GM18520 (cell line): ENCODE data around the gene PCDHGC4.

Experiments used
- ATAC-seq: cut with Tn5 transposase; IDR thresholded peaks from one replicate; pipeline ENCODE4 v1.9.1; 2021; ENCODE audit not compliant: unreplicated experiment

The PCDHGC4 gene

DNA sequence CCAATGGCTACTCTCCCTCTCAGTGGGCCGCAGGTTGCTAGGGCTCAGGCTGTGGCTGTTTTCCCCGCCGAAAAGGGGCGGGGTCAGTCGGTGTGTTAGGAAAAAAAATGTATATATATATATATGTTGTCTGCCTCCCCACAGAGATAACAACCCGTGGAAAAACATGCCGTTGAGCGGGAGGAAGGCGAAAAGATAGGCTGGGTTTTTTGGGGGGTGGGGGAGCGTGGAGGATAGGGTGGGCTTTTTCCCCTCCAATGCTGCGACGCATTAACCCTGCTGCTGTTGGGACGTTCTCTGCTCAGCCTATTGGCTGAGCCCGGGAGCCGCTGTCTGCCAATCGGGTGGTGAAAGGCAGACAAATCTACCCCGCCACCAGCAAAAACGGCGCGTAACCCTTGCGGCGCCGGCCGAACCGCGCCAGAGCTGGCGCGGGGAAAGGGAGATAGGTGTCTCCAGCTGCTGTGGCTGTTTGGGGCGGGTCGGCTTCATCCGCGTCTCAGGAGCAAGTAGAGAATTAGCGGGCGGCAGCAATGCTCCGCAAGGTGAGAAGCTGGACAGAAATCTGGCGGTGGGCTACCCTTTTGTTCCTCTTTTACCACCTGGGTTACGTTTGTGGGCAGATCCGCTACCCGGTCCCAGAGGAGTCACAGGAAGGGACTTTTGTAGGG lies at the start of gene PCDHGC4:
PCDHGC4 (plus strand) TSS at position 390 of the 671 bp plus-strand sequence; CDS start at position 534, 144 bp downstream.
- no peak for ATAC-seq

DNA sequence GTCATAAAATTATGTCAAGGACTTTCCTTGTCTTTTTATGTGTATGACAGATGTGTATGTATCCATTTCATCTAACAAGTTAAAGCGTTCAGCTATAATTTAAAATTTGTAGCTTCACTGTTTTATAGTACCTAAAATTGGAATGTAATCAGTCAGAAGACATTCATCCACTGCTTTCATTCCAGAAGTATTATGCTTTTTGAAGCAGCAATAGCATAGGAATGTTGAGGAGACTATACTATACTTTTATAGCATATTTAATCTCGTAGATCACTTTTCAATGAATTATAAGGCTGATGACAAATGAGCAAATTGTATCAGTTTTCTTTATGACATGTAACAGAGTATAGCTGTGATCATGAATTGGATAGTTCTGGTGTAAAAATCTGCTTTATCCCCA lies 47.6 kb upstream of the PCDHGC4 start:
- ATAC-seq, result no peak

DNA sequence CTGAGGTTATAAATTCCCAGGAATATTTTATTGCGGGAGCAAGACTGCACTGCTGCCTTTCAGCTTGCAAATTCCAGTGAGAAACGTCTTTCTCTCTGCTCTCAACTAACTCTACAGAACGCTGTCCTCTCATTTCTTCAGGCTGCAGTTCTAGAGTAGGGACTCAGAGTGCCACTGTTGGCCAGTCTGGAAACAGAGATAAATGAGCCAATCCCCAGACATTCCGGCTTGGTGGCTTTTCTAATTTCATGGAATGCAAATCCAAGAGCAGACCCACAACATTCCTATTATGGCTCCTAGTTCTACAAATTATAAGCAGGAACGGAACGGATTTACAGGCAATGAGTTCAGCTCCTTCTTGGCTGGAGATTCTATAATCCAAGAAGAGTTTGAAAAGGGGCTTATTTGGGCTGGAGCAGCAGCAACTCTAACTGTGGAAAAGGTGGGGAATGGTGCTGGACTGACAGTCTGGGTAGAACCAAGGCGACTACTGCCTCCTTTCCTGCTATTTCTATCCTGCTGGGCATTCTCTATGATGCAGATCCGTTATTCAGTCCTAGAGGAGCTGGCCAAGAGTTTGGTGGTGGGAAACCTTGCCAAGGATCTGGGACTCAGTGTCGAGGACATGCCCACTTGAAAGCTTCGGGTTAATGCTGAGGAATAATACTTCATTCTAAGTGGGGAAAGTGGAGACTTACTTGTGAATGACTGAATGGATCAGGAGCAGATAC lies 45.3 kb upstream of the PCDHGC4 start:
- no peak for ATAC-seq

DNA sequence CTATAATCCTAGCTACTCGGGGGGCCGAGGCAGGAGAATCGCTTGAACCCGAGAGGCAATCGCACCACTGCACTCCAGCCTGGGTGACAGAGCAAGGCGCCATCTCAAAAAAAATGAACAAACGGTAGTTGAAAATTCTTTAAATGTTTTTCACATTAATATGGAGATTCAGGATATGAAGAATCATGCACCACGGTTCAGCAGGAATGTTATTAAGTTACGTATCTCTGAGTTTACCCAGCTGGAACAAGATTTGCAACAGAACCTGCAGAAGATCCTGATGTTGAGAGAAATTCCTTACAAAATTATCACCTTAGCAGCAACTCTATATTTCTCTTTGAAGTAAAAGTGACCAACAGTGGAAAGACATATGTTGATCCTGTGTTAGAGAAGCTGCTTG lies 44.5 kb upstream of the PCDHGC4 start:
- no peak for ATAC-seq

DNA sequence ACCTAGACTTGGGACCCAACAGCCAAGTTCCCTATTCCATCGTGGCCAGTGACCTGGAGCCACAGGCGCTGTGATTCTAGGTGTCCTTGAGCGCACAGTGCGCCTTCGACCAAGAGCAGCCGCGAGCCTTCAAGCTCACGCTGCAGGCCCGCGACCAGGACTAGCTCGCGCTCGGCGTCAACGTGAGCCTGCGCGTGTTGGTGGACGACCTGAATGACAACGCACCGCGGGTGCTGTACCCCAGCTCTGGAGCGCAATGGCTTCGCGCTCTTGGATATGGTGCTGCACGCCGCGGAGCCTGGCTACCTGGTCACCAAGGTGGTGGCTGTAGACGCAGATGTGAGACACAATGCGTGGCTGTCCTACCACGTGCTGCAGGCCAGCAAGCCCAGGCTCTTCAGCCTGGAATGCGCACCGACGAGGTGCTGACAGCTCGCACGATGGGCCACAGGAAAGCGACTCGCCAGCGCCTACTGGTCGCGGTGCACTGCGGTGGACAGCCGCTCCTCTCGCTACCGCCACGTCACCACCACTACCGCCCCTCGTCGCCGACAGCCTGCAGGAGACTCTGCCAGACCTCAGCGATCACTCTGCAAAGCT lies 43.2 kb upstream of the PCDHGC4 start:
- ATAC-seq, result no peak

DNA sequence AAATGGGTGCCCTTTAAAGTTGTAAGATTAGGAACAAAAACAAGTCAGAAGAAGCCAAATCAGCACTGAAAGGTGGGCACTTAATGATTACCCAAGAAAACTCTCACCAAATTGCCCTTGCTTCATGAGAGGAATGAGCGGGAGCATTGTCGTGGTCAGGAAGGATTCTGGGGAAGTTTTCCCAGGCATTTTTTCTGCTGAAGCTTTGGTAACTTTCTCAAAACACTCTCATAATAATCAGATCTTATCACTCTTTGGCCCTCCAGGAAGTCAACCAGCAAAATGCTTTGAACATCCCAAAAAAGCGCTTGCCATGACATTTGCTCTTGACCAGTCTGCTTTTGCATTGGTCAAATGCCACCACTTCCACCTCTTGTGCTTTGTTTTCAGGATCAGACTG lies 19.5 kb upstream of the PCDHGC4 start:
- ATAC-seq, result no peak

DNA sequence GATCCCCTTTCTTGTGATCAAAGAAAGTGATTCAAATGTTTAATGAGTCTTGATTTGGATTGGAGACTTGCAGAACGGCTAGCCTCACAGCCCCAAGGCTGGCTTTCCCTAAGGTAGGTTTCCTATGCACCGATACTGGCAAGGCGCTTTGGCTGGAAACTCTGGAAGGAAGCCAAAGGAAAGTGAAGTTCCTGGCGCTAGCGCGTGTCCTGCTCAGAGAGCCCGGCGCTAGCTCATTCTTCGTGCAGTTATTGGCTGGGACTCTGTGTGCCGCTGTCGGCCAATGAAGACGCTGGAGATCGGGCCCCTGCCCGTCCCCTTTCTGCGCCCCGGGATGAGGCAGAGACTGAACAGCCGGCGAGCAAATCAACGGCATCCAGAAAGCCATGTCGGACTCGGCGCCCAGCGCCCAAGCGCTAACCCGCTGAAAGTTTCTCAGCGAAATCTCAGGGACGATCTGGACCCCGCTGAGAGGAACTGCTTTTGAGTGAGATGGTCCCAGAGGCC lies 9.2 kb upstream of the PCDHGC4 start, which contains the start of gene PCDHGC3:
PCDHGC3 (plus strand) TSS at position 342 of the 507 bp plus-strand sequence; CDS start at position 493, 151 bp downstream.
- peak; percentile 99 for ATAC-seq

DNA sequence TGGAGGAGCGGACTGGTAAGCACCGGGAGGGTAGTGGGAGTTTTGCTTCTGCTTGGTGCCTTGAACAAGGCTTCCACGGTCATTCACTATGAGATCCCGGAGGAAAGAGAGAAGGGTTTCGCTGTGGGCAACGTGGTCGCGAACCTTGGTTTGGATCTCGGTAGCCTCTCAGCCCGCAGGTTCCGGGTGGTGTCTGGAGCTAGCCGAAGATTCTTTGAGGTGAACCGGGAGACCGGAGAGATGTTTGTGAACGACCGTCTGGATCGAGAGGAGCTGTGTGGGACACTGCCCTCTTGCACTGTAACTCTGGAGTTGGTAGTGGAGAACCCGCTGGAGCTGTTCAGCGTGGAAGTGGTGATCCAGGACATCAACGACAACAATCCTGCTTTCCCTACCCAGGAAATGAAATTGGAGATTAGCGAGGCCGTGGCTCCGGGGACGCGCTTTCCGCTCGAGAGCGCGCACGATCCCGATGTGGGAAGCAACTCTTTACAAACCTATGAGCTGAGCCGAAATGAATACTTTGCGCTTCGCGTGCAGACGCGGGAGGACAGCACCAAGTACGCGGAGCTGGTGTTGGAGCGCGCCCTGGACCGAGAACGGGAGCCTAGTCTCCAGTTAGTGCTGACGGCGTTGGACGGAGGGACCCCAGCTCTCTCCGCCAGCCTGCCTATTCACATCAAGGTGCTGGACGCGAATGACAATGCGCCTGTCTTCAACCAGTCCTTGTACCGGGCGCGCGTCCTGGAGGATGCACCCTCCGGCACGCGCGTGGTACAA lies 8.5 kb upstream of the PCDHGC4 start:
- no peak for ATAC-seq

DNA sequence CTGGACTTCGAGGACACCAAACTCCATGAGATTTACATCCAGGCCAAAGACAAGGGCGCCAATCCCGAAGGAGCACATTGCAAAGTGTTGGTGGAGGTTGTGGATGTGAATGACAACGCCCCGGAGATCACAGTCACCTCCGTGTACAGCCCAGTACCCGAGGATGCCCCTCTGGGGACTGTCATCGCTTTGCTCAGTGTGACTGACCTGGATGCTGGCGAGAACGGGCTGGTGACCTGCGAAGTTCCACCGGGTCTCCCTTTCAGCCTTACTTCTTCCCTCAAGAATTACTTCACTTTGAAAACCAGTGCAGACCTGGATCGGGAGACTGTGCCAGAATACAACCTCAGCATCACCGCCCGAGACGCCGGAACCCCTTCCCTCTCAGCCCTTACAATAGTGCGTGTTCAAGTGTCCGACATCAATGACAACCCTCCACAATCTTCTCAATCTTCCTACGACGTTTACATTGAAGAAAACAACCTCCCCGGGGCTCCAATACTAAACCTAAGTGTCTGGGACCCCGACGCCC lies 7.7 kb upstream of the PCDHGC4 start:
- ATAC-seq, result no peak

DNA sequence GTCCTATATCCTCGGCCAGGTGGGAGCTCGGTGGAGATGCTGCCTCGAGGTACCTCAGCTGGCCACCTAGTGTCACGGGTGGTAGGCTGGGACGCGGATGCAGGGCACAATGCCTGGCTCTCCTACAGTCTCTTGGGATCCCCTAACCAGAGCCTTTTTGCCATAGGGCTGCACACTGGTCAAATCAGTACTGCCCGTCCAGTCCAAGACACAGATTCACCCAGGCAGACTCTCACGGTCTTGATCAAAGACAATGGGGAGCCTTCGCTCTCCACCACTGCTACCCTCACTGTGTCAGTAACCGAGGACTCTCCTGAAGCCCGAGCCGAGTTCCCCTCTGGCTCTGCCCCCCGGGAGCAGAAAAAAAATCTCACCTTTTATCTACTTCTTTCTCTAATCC lies 7.0 kb upstream of the PCDHGC4 start:
- no peak for ATAC-seq

DNA sequence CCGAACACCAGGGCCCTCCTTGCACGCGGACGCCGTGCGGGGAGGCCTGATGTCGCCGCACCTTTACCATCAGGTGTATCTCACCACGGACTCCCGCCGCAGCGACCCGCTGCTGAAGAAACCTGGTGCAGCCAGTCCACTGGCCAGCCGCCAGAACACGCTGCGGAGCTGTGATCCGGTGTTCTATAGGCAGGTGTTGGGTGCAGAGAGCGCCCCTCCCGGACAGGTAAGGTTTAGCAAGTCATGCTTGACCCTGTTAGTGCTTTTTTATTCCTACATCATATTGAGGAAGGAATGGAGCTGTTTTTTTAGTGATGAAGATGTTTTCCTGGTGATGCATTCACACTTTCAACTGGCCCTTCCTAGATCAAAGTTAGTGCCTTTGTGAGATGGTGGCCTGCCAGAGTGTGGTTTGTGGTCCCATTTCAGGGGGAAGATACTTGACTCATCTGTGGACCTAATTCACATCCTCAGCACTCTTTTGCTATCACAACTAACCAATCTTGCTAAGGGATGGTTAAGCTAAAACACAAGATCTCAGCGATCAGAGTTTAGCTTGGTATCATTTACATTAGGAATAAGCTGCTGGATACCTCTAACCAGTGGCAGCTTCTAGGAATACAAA lies 6.4 kb upstream of the PCDHGC4 start:
- no peak for ATAC-seq

DNA sequence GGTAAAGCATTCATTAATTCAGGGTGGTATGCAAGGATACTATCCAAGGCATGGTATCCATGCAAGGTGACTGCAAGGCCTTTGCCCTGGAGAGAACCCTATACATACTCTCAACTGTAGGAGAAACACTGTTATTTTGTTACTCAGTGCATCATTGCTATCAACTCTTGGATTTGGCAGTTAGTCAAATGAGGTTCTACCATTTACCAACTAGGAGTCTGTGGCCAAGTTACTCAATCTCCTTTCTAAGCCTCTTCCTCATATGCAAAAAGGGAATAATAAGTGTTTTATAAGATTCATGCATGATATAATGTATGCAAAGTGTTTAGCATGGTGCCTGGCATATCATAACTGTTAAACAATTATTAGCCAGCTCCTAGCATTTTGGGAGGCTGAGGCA lies 5.1 kb upstream of the PCDHGC4 start:
- no peak for ATAC-seq

DNA sequence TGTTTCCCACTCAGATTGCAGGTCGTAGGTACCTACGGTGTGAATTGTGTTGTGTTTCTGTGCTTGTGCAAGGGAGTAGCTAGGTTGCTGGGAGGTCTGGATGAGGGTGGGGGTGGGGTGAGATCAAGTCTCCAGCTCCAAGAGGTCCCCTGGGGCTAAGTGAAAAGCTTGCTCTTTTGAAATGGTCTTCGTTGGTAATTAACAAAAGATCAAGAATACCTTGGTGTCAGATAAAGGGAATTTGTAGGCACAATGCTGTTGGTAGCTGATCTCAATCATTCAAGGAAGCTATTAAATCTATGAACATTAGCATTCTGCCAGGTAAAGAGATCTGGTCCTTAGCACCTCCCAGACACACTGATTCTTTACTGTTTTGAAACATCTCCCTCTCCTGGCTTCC lies 928 bp upstream of the PCDHGC4 start:
- ATAC-seq, result no peak

DNA sequence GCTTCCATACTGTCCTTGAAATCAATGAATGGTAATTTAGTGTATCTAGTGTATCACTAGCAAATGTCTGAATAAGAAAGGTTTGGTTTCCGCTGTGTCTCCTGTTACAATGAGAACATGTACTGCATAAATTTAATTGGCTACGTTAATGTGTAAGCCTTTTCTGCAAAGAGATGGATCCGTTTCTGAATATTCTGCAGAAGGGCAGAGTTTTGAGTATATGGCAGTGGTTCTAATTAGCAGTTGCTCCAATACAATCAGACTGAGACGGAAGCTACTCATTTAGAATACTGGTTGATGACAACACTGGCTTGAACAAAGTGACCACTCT lies 555 bp upstream of the PCDHGC4 start:
- no peak for ATAC-seq

DNA sequence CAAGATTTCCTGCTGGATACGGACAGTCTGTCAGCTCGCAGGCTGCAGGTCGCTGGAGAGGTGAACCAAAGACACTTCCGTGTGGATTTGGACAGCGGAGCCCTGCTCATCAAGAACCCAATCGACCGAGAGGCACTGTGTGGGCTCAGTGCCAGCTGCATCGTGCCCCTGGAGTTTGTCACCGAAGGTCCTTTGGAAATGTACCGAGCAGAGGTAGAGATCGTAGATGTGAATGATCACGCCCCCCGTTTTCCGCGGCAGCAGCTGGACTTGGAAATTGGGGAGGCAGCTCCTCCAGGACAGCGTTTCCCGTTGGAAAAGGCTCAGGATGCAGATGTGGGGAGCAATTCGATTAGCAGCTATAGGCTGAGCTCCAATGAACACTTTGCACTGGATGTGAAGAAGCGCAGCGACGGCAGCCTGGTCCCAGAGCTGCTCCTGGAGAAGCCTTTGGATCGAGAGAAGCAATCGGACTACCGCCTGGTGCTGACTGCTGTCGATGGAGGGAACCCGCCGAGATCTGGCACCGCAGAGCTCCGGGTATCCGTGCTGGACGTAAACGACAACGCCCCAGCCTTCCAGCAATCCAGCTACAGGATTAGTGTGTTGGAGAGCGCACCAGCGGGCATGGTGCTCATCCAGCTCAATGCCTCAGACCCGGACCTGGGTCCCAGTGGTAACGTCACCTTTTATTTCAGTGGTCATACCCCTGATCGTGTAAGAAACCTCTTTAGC lies 658 bp downstream of the PCDHGC4 start:
- ATAC-seq, result no peak

DNA sequence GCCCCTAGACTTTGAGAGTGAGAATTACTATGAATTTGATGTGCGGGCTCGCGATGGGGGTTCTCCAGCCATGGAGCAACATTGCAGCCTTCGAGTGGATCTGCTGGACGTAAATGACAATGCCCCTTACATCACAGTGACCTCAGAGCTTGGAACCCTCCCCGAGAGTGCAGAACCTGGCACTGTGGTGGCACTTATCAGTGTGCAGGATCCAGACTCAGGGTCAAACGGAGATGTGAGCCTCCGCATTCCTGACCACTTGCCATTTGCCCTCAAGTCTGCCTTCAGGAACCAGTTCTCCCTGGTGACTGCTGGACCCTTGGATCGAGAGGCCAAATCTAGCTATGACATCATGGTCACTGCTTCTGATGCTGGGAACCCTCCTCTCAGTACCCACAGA lies 1.3 kb downstream of the PCDHGC4 start:
- ATAC-seq, result no peak

DNA sequence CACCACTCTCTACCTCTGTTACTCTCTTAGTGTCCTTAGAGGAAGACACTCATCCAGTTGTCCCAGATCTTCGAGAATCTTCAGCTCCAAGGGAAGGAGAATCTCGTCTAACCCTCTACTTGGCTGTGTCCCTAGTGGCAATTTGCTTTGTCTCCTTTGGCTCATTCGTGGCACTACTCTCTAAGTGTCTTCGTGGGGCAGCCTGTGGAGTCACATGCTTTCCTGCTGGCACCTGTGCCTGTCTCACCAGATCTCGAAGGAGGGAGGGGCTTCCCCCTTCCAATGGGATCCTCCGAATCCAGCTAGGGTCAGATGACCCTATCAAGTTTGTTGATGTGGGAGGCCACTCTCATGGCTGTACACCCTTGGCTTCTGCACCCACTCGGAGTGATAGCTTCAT lies 2.3 kb downstream of the PCDHGC4 start:
- no peak for ATAC-seq

DNA sequence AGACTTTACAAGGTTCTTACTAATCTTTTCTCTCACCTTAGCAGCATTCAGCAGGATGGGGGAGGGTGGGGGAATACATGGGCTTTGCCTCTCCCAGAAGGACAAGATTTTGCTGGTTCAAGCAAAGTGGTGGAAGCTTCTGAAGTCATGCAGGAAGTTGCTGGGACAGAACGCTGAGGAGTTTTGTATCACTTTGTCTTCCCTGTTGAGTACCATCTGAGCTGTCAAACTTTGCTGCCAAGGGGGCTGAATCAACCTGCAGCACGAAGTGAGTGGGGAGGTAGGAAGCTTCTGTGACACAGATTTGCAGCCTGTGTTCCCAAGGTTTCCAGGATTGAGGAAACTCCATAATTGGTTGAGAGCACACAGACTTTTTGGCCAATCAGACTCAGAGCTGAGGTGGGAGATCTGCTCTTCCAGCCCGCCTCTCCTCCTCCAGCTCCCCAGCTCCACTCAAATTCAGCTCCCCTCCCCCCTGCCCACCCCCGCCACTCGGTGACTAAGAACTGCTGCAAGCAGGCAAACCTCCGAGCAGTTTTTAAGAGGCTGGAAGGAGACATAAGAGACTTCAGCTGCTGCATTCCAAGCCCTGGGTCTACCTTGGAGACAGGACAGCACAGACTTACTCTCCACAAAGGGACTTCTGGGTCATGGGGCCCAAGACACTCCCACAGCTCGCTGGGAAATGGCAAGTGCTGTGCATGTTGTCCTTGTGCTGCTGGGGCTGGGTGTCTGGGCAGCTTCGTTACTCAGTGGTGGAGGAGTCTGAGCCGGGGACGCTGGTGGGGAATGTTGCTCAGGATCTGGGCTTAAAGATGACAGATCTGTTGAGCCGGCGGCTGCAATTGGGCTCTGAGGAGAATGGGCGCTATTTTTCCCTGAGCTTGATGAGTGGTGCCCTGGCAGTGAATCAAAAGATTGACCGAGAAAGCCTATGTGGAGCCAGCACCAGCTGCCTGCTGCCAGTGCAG lies 4.0 kb downstream of the PCDHGC4 start, which contains the start of gene PCDHGC5:
PCDHGC5 (plus strand) TSS at position 491 of the 971 bp plus-strand sequence; CDS start at position 651, 160 bp downstream.
- ATAC-seq, result no peak

DNA sequence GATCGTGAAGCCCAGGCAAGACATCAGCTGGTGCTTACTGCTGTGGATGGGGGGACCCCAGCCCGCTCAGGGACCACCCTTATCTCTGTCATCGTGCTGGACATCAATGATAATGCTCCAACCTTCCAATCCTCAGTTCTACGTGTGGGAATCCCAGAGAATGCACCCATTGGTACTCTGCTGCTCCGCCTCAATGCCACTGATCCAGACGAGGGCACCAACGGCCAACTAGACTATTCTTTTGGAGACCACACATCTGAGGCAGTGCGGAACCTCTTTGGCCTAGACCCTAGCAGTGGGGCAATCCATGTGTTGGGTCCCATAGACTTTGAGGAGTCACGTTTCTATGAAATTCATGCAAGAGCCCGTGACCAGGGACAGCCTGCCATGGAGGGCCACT lies 5.0 kb downstream of the PCDHGC4 start:
- ATAC-seq, result no peak
